Right lobe of liver (tissue), 6 donors: ENCODE results near the gene C1orf122. TPM values are rescaled to one million over a fixed set of nuclear protein-coding genes. Genes with fewer than 3 reads are reported as not detected.
A peak's percentile ranks its signal among the peaks of the same experiment; 100 is the strongest.

Source experiments
- ATAC-seq, 4 donors: fragments of 200-7000 bp; cut with Tn5 transposase; one replicate each; pipeline ENCODE4 v1.9.1; 2020; ENCODE audit warnings: mild to moderate bottlenecking in 4 of 4, moderate library complexity in 4 of 4
- DNase-seq, 3 donors: peaks; one replicate each; pipeline ENCODE4 v3.0.0-alpha.2; 2020
- H3K27ac ChIP-seq, 3 donors: fragments of 200-600 bp; one replicate each; pipeline ENCODE4 v1.8.0; 2022
- H3K27me3 ChIP-seq, 2 donors: fragments of 200-600 bp; one replicate each; pipeline ENCODE4 v1.8.0; 2022
- H3K36me3 ChIP-seq, 4 donors: fragments of 200-600 bp; sonication (generic) in 1 of 4; one replicate each; pipeline versions ENCODE4 v1.5.1 to v1.8.0; 2017 to 2022; ENCODE audit warnings: control low read depth in 1 of 4
- H3K4me1 ChIP-seq, 4 donors: fragments of 200-600 bp; sonication (generic) in 1 of 4; one replicate each; pipeline versions ENCODE4 v1.5.1 to v1.8.0; 2017 to 2022; ENCODE audit warnings: control low read depth in 1 of 4
- H3K4me3 ChIP-seq, 3 donors: fragments of 200-600 bp; one replicate each; pipeline ENCODE4 v1.8.0; 2022
- H3K9me3 ChIP-seq, 4 donors: fragments of 200-600 bp; sonication (generic) in 1 of 4; one replicate each; pipeline versions ENCODE4 v1.5.1 to v1.8.0; 2017 to 2022; ENCODE audit warnings: control low read depth in 1 of 4
- POLR2A ChIP-seq: fragments of 450-650 bp; IDR thresholded peaks from one replicate; pipeline ENCODE4 v1.6.1; 2017; ENCODE audit warnings: antibody characterized with exemption, mild to moderate bottlenecking
- WGBS: methylation state at CpG from one replicate; pipeline ENCODE4 v1.1.6; 2018; ENCODE audit warnings: low coverage, low lambda C conversion rate; ENCODE audit not compliant: insufficient coverage; ENCODE audit errors: missing lambda C conversion rate; 5-methylcytosine and 5-hydroxymethylcytosine counted together
- intact Hi-C, 2 donors: fragments of 100-400 bp; cut with DNase I; formaldehyde crosslinking; loops; one replicate each; pipeline versions ENCODE4 v1.11.2 to v1.14.1; 2022
- total RNA-seq, 6 experiments: library from RNA; depleted of rRNA in 2 of 6; stranded (reverse); fragments of >200 nt in 2 of 6; fragmentation: NEBNext Ultra II Directional in 3 of 6; extraction: Animal tissue kit (Norgen Biotek cat#: 25700) in 3 of 6; gene quantifications; one replicate each; pipeline versions ENCODE4 v1.1.0 to v1.2.4, GENCODE V29; 2016 to 2023
- TF ChIP-seq, protein P1 (sequence below), 4 donors: fragments of 200-600 bp in 3 of 4; fragments of 450-650 bp in 1 of 4; IDR thresholded peaks; one replicate each; pipeline versions ENCODE4 v1.5.1 to v1.8.0; 2016 to 2022; ENCODE audit warnings: antibody characterized with exemption in 4 of 4, mild to moderate bottlenecking in 2 of 4
- donor health status: DM: no; HTN: yes; CAD: no.
- donor health status: DM: no; HTN: no; CAD: no.
- donor health status: DM: no; HTN: no; CAD: no.
- donor health status: DM: no; HTN: yes; CAD: no.
- donor health status: DM: no; HTN: yes; CAD: no.

Gene C1orf122
- total RNA-seq, 6 experiments from 2014 or later, result 23.0 to 61.7 (median 27.9) TPM

DNA sequence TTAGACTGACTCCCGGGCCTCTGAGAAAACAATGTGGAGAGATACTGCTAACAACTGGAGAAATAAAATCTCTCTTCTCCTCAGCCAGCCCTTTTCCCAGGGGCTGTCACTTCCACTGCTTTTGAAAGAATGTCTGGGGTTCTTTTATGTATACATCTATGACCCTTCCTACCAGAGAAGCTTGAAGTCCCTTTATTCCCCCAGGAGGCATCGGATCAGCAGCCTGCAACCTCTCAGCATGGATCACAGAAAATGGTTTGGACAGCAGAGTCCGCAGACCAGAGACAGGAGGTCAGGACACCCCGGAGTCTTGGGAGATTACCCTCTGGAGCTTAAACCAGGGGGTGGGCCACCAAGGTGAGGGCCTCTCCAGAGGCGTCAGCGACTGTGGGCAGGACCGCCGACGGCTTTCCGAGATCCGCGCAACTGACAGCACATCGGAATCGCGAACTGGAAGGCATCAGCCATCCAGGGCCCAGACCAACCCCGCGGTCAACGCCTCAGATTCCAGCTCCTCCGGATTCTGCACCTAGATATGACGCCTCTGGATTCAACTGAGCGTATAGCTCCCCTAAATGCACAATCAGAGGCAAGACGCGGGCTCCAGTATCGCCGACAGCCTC lies 43.7 kb upstream of the C1orf122 start:
- H3K36me3 ChIP-seq, result no peaks in the 10 kb centered on the region
- no peak for ATAC-seq
- TF ChIP-seq POLR2A, result no peak
- TF ChIP-seq, protein P1, sequence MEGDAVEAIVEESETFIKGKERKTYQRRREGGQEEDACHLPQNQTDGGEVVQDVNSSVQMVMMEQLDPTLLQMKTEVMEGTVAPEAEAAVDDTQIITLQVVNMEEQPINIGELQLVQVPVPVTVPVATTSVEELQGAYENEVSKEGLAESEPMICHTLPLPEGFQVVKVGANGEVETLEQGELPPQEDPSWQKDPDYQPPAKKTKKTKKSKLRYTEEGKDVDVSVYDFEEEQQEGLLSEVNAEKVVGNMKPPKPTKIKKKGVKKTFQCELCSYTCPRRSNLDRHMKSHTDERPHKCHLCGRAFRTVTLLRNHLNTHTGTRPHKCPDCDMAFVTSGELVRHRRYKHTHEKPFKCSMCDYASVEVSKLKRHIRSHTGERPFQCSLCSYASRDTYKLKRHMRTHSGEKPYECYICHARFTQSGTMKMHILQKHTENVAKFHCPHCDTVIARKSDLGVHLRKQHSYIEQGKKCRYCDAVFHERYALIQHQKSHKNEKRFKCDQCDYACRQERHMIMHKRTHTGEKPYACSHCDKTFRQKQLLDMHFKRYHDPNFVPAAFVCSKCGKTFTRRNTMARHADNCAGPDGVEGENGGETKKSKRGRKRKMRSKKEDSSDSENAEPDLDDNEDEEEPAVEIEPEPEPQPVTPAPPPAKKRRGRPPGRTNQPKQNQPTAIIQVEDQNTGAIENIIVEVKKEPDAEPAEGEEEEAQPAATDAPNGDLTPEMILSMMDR (IDR thresholded peaks at IDR 0.05), result no peak
- peaks cover 0 to 19% of the 10 kb centered on the region in 2 donors for H3K27me3 ChIP-seq
- WGBS, result 17% methylated on average over 18 of the region's 25 CpGs
- H3K9me3 ChIP-seq, result no peaks in the 10 kb centered on the region
- intact Hi-C loops, result no loop called here
- DNase-seq, result no peak
- H3K27ac ChIP-seq, result no peak overlapping the region
- H3K4me1 ChIP-seq, result no peaks in the 10 kb centered on the region
- H3K4me3 ChIP-seq, result no peak overlapping the region

DNA sequence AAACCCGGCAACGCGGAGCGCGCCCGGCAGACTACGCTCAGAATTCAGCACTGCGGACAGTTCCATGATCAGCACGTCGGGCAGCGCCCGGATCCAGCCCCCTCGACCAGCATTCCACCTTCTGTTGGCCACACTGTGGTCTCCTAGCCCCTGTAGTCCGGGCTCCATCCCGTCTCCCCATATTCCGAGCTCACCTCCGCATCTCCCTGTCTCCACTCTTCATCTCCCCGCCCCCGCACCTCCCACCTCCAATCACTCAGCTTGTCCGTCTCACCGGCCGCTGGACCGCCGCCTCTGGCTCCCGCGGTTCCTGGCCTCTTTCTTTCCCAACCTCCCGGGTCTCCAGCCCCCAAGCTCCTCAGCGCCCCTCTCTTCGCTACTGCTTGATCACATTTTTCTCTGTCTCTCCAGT lies 43.2 kb upstream of the C1orf122 start:
- Histone ChIP-seq H3K4me1 (no peaks in the 10 kb centered on the region), H3K4me3 (no peak overlapping the region), H3K27ac (no peak overlapping the region), H3K27me3 (peaks cover 0 to 19% of the 10 kb centered on the region in 2 donors), H3K36me3 (no peaks in the 10 kb centered on the region), H3K9me3 (no peaks in the 10 kb centered on the region)
- DNase-seq, result peak in 1 of 3 donors; percentile 23
- peak in 2 of 4 donors; percentile 35 to 51 for ATAC-seq
- 8% methylated on average over 23 of the region's 29 CpGs for WGBS
- intact Hi-C loops, result no loop called here
- TF ChIP-seq, protein P1 (IDR thresholded peaks at IDR 0.05), result no peak
- no peak for TF ChIP-seq POLR2A

DNA sequence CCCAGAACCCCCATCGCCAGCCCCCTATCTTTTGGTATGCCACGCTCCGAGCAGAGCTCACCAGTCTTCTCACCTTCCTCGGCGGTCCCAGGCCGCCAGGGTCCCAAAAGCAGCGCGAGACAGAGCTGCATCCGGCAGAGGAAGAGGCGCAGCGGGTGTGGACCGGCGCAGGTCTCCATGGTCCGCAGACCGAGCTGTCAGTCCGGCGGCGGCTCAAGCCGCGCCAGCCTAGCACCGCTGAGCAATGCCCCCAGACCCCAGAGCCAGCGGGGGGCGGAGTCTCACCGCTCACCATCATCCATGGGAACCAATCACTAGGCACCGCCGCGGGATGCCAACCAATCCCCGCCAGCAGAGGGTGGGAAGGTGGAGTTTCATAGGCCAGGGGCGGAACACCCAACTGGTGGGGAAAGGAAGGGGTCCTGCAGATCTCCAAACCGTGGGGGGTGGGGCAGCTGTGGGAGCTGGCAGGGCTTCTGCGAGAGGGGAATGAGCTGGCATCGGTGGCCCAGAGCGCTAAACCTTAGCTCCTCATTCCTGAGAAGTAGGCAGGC lies 42.6 kb upstream of the C1orf122 start, which contains the start of gene EPHA10:
Gene EPHA10 (minus strand): TSS at position 233 of the 554 bp plus-strand sequence. CDS start 54 bp downstream, at position 179.
- DNase-seq (no peak), ATAC-seq (no peak)
- peaks cover 0 to 19% of the 10 kb centered on the region in 2 donors for H3K27me3 ChIP-seq
- H3K36me3 ChIP-seq, result no peaks in the 10 kb centered on the region
- H3K4me3 ChIP-seq, result no peak within 1 kb of the TSS
- no peaks in the 10 kb centered on the region for H3K9me3 ChIP-seq
- no peak within 1 kb of the TSS for H3K27ac ChIP-seq
- 4% methylated on average over 8 of the region's 33 CpGs for WGBS
- no peaks in the 10 kb centered on the region for H3K4me1 ChIP-seq
- intact Hi-C loops, result no loop called here
- TF ChIP-seq, protein P1 (IDR thresholded peaks at IDR 0.05), result no peak
- no peak for TF ChIP-seq POLR2A

DNA sequence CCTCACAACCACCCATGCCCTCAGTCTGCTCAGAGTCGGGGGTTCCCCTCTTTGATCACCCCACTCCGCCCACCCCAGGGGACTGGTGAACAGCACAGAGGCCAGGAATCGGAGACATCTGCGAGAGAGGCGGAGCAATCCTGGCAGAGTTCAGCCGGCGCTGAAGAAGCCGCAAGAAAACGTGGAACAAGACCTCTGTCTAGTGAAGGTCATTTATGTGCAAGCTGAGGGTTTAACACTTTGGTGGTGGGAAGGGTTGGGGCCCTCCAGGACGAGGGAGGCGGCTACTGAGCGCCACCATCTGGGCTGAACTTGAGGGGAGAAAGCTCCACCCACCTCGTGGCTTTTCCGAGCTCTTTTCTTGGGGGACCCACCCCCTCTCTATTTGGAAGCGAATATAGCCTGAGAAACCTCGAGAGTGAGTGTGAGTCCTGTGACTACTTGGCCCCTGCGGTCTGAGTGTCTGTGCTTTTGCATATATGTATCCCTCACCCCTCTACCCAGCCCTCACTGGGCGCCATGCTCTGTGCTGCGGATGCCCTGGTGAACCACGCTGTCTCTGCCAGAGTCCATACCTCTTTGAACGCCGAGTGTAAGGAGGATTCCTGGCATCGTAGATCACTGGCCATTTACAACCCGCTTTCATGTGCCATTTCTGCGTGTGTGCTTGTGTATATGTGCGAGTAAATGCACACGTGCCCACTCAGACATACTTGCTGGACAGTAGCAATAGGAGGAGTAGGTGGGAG lies 41.5 kb upstream of the C1orf122 start:
- peaks cover 0 to 19% of the 10 kb centered on the region in 2 donors for H3K27me3 ChIP-seq
- H3K9me3 ChIP-seq, result no peaks in the 10 kb centered on the region
- TF ChIP-seq, protein P1 (IDR thresholded peaks at IDR 0.05), result no peak
- no peak for TF ChIP-seq POLR2A
- H3K27ac ChIP-seq, result no peak overlapping the region
- no peaks in the 10 kb centered on the region for H3K4me1 ChIP-seq
- intact Hi-C loops, result no loop called here
- DNase-seq (no peak), ATAC-seq (no peak)
- H3K36me3 ChIP-seq, result no peaks in the 10 kb centered on the region
- no peak overlapping the region for H3K4me3 ChIP-seq
- WGBS, result 6% methylated on average over 15 of the region's 27 CpGs
